H1 (cell line): ENCODE measurements around the gene DOCK10. TPM values are rescaled to one million over a fixed set of nuclear protein-coding genes. Genes with fewer than 3 reads are reported as not detected.

Experiments
- CTCF ChIA-PET: fragments of 300-600 bp; sonication (Branson Sonifier 250); formaldehyde crosslinking; loops from one replicate; lab custom pipeline; 2021; ENCODE audit not compliant: partially characterized antibody; lab: Charles Lee
- POLR2A ChIA-PET: fragments of 300-600 bp; sonication (Branson Sonifier 250); formaldehyde crosslinking; loops from one replicate; lab custom pipeline; 2021; ENCODE audit warnings: inconsistent platforms; ENCODE audit not compliant: partially characterized antibody; lab: Charles Lee
- DNase-seq, 2 experiments: peaks; one replicate each; pipeline versions ENCODE4 v3.0.0 to v3.0.0-alpha.2; 2010 to 2022; ENCODE audit warnings: low spot score in 2 of 2, low read depth in 1 of 2, mixed read lengths in 1 of 2
- FAIRE-seq: peaks from 2 replicates; lab custom pipeline; 2011; peaks lifted over from hg19 to GRCh38; lab: Jason Lieb, UNC
- H2AFZ ChIP-seq: 2 replicates; pipeline ENCODE4 v1.8.1; 2012; ENCODE audit warnings: low read length, inconsistent platforms
- H2AK5ac ChIP-seq: 2 replicates; pipeline ENCODE4 v1.6.1; 2013; ENCODE audit warnings: low read depth, low read length
- H2BK120ac ChIP-seq: replicated peaks from 2 replicates; pipeline ENCODE3; 2013; ENCODE audit warnings: low read depth, low read length, inconsistent platforms
- H2BK12ac ChIP-seq: 2 replicates; pipeline ENCODE4 v1.6.1; 2013; ENCODE audit warnings: low read depth, low read length
- H2BK15ac ChIP-seq: 2 replicates; pipeline ENCODE4 v1.6.1; 2013; ENCODE audit warnings: low read length
- H2BK20ac ChIP-seq: 2 replicates; pipeline ENCODE4 v1.6.1; 2013; ENCODE audit warnings: low read length
- H2BK5ac ChIP-seq: 2 replicates; pipeline ENCODE4 v1.6.1; 2013; ENCODE audit warnings: low read depth, low read length
- H3K14ac ChIP-seq: 2 replicates; pipeline ENCODE4 v1.6.1; 2013; ENCODE audit warnings: inconsistent platforms; ENCODE audit not compliant: insufficient read length
- H3K18ac ChIP-seq: 2 replicates; pipeline ENCODE4 v1.6.1; 2013; ENCODE audit warnings: low read length; ENCODE audit errors: extremely low read depth
- H3K23ac ChIP-seq: 2 replicates; pipeline ENCODE4 v1.6.1; 2013; ENCODE audit warnings: inconsistent platforms; ENCODE audit not compliant: insufficient read length
- H3K23me2 ChIP-seq: 2 replicates; pipeline ENCODE4 v1.6.1; 2013; ENCODE audit warnings: low read depth, low read length
- H3K27ac ChIP-seq: 2 replicates; pipeline ENCODE4 v1.6.1; 2011; ENCODE audit warnings: low read depth, low read length, inconsistent platforms
- H3K27me3 ChIP-seq, 4 experiments: replicated peaks in 1 of 4; 1 replicate in 1 of 4; 2 replicates in 3 of 4; pipeline versions ENCODE4 v1.6.1 to v1.8.1; 2011 to 2013; ENCODE audit warnings: low read length in 3 of 4, mild to moderate bottlenecking in 3 of 4, inconsistent platforms in 2 of 4, mixed read lengths in 2 of 4, moderate library complexity in 1 of 4; ENCODE audit not compliant: control insufficient read depth in 3 of 4, insufficient read depth in 3 of 4; ENCODE audit errors: extremely low read depth in 1 of 4
- H3K36me3 ChIP-seq, 4 experiments: 2 replicates each; pipeline versions ENCODE4 v1.6.1 to v1.8.1; 2011 to 2013; ENCODE audit warnings: mild to moderate bottlenecking in 4 of 4, low read length in 3 of 4, moderate library complexity in 2 of 4, control low read depth in 1 of 4, inconsistent platforms in 1 of 4; ENCODE audit not compliant: insufficient read depth in 4 of 4, control insufficient read depth in 2 of 4
- H3K4ac ChIP-seq: replicated peaks from 2 replicates; pipeline ENCODE3; 2013; ENCODE audit warnings: low read length, low read depth, mixed read lengths, inconsistent platforms; ENCODE audit not compliant: insufficient read length
- H3K4me1 ChIP-seq, 4 experiments: replicated peaks in 1 of 4; 1 replicate in 1 of 4; 2 replicates in 3 of 4; pipeline versions ENCODE4 v1.6.1 to v1.8.1; 2011 to 2013; ENCODE audit warnings: low read length in 3 of 4, inconsistent platforms in 2 of 4, mixed read lengths in 1 of 4; ENCODE audit not compliant: insufficient read depth in 4 of 4, control insufficient read depth in 3 of 4
- H3K4me2 ChIP-seq, 2 experiments: 2 replicates each; pipeline versions ENCODE4 v1.6.1 to v1.8.1; 2011 to 2013; ENCODE audit warnings: low read depth in 2 of 2, low read length in 2 of 2, control low read depth in 1 of 2, inconsistent platforms in 1 of 2, mild to moderate bottlenecking in 1 of 2; ENCODE audit not compliant: insufficient read depth in 1 of 2
- H3K4me3 ChIP-seq, 4 experiments: fragments of 200-600, 300-600 bp in 1 of 4; sonication (generic), shearing (Covaris generic), sonication (Bioruptor Twin) in 1 of 4; 2 replicates each; pipeline versions ENCODE4 v1.5.1 to v1.8.1; 2011 to 2016; ENCODE audit warnings: low read length in 4 of 4, low read depth in 3 of 4, control low read depth in 2 of 4, inconsistent platforms in 2 of 4, mild to moderate bottlenecking in 2 of 4, mixed read lengths in 1 of 4, moderate library complexity in 1 of 4; ENCODE audit not compliant: insufficient read depth in 2 of 4; ENCODE audit errors: extremely low read depth in 1 of 4
- H3K56ac ChIP-seq: replicated peaks from 2 replicates; pipeline ENCODE3; 2013; ENCODE audit warnings: low read depth, mild to moderate bottlenecking, mixed read lengths, low read length, inconsistent platforms; ENCODE audit not compliant: insufficient read length
- H3K79me1 ChIP-seq: 2 replicates; pipeline ENCODE4 v1.6.1; 2013; ENCODE audit warnings: low read depth, low read length, control low read depth
- H3K79me2 ChIP-seq, 2 experiments: 2 replicates each; pipeline versions ENCODE4 v1.6.1 to v1.8.1; 2012 to 2013; ENCODE audit warnings: low read length in 2 of 2, mild to moderate bottlenecking in 2 of 2, inconsistent platforms in 1 of 2; ENCODE audit not compliant: insufficient read depth in 2 of 2, control insufficient read depth in 1 of 2
- H3K9ac ChIP-seq, 4 experiments: replicated peaks in 1 of 4; 1 replicate in 1 of 4; 2 replicates in 3 of 4; pipeline versions ENCODE4 v1.6.1 to v1.8.1; 2011 to 2013; ENCODE audit warnings: low read depth in 3 of 4, low read length in 3 of 4, control low read depth in 2 of 4, mild to moderate bottlenecking in 2 of 4, moderate library complexity in 2 of 4, inconsistent platforms in 1 of 4; ENCODE audit errors: extremely low read depth in 1 of 4
- H3K9me3 ChIP-seq, 2 experiments: 2 replicates each; pipeline versions ENCODE4 v1.6.1 to v1.8.1; 2012 to 2013; ENCODE audit warnings: mild to moderate bottlenecking in 2 of 2, moderate library complexity in 2 of 2, control low read depth in 1 of 2, inconsistent platforms in 1 of 2, low read depth in 1 of 2, low read length in 1 of 2, mixed read lengths in 1 of 2; ENCODE audit not compliant: insufficient read depth in 2 of 2
- H4K20me1 ChIP-seq, 2 experiments: replicated peaks in 1 of 2; 2 replicates each; pipeline versions ENCODE3 to v1.8.1; 2011 to 2013; ENCODE audit warnings: inconsistent platforms in 2 of 2, low read length in 2 of 2, mild to moderate bottlenecking in 1 of 2; ENCODE audit not compliant: insufficient read depth in 2 of 2, control insufficient read depth in 1 of 2
- H4K5ac ChIP-seq: 2 replicates; pipeline ENCODE4 v1.6.1; 2013; ENCODE audit warnings: low read length, low read depth, mixed read lengths, inconsistent platforms; ENCODE audit not compliant: insufficient read length
- H4K8ac ChIP-seq: 2 replicates; pipeline ENCODE4 v1.8.0; 2013; ENCODE audit warnings: mild to moderate bottlenecking, moderate library complexity, low read length, inconsistent platforms; ENCODE audit not compliant: insufficient read depth; ENCODE audit errors: extremely low read depth
- H4K91ac ChIP-seq: replicated peaks from 2 replicates; pipeline ENCODE3; 2013; ENCODE audit warnings: low read length, mixed read lengths, inconsistent platforms; ENCODE audit not compliant: insufficient read length
- CEBPB ChIP-seq: IDR thresholded peaks from 2 replicates; pipeline ENCODE4 v1.6.1; 2012; ENCODE audit warnings: low read depth, low read length
- EGR1 ChIP-seq: IDR thresholded peaks from 2 replicates; pipeline ENCODE4 v1.6.1; 2011; ENCODE audit warnings: low read depth, low read length, borderline replicate concordance
- MAFK ChIP-seq: IDR thresholded peaks from 2 replicates; pipeline ENCODE4 v1.6.1; 2012; ENCODE audit warnings: low read depth, mild to moderate bottlenecking, improper control_type of control experiment, low read length
- RAD21 ChIP-seq, 2 experiments: IDR thresholded peaks in 1 of 2; conservative IDR thresholded peaks in 1 of 2; 2 replicates each; pipeline ENCODE4 v1.6.1; 2011; ENCODE audit warnings: low read depth in 2 of 2, low read length in 2 of 2, improper control_type of control experiment in 1 of 2, inconsistent platforms in 1 of 2, mild to moderate bottlenecking in 1 of 2, moderate library complexity in 1 of 2
- RFX5 ChIP-seq: IDR thresholded peaks from 2 replicates; pipeline ENCODE4 v1.6.1; 2011; ENCODE audit warnings: low read depth, low read length, improper control_type of control experiment, borderline replicate concordance
- SAP30 ChIP-seq: fragments of 300-600 bp; sonication (generic); IDR thresholded peaks from 2 replicates; pipeline ENCODE4 v1.7.1; 2012; ENCODE audit warnings: low read length, moderate library complexity, mild to moderate bottlenecking, inconsistent platforms; ENCODE audit not compliant: insufficient read depth, insufficient replicate concordance
- TBP ChIP-seq: IDR thresholded peaks from 2 replicates; pipeline ENCODE4 v1.6.1; 2011; ENCODE audit warnings: low read depth, low read length, improper control_type of control experiment
- YY1 ChIP-seq: IDR thresholded peaks from 2 replicates; pipeline ENCODE4 v1.6.1; 2011; ENCODE audit warnings: low read depth, mild to moderate bottlenecking, low read length
- polyA plus RNA-seq, 7 experiments: library from polyadenylated mRNA; depleted of rRNA in 3 of 7; stranded (reverse) in 5 of 7; unstranded in 2 of 7; fragments of >200 nt in 5 of 7; fragments of 200-250 nt in 2 of 7; gene quantifications; 1 replicate in 5 of 7; 2 replicates in 1 of 7; 4 replicates in 1 of 7; pipeline versions ENCODE4 v1.2.1 to v1.2.3, GENCODE V29; 2011 to 2013; ENCODE audit warnings: missing spikeins in 2 of 7, mixed read lengths in 2 of 7
- total RNA-seq: library from RNA; stranded (reverse); fragmentation: NEBNext Ultra II Directional; extraction: Animal tissue kit (Norgen Biotek cat#: 25700); gene quantifications from 2 replicates; pipeline ENCODE4 v1.2.1, GENCODE V29; 2021

DOCK10 gene
- total and polyA plus RNA-seq, 2 of the 8 experiments (the other 6 are each of a cell fraction or from before 2014, with no cell fraction given), result 0.33 to 1.6 TPM

GRCh38 chr2:224860786-224861185 is 181.5 kb downstream of the DOCK10 start:
- no peaks in the 10 kb centered on the region for H3K4me1 ChIP-seq
- no peaks in the 10 kb centered on the region for H3K79me1 ChIP-seq
- H4K5ac ChIP-seq, result no peak overlapping the region
- H4K91ac ChIP-seq, result no peak overlapping the region
- TF ChIP-seq YY1, result no peak
- no peak for TF ChIP-seq SAP30
- TF ChIP-seq RFX5, result no peak
- TF ChIP-seq EGR1, result no peak
- no peak for TF ChIP-seq CEBPB
- TF ChIP-seq RAD21 (IDR thresholded peaks at IDR 0.05 in 1 of 2, conservative IDR thresholded peaks at IDR 0.05 in 1 of 2; ENCODE audit: low read depth in 2 of 2, low read length in 2 of 2), result no peak
- no peak for TF ChIP-seq TBP
- no peak for TF ChIP-seq MAFK
- no peak overlapping the region for H2AFZ ChIP-seq
- DNase-seq, result no peak
- H3K9ac ChIP-seq, result no peak overlapping the region
- H2BK12ac ChIP-seq, result no peak overlapping the region
- POLR2A ChIA-PET, result no interaction called here
- H3K36me3 ChIP-seq, result no peaks in the 10 kb centered on the region
- H2BK120ac ChIP-seq, result no peak overlapping the region
- no peak overlapping the region for H2AK5ac ChIP-seq
- no peak overlapping the region for H3K23ac ChIP-seq
- no peaks in the 10 kb centered on the region for H3K79me2 ChIP-seq
- no peak overlapping the region for H3K27ac ChIP-seq
- H3K4ac ChIP-seq, result no peak overlapping the region
- no peak overlapping the region for H3K4me3 ChIP-seq
- H3K18ac ChIP-seq, result no peak overlapping the region
- H2BK15ac ChIP-seq, result no peak overlapping the region
- no peak for FAIRE-seq
- H3K14ac ChIP-seq, result no peak overlapping the region
- H4K8ac ChIP-seq, result no peak overlapping the region
- H4K20me1 ChIP-seq, result no peaks in the 10 kb centered on the region
- no peaks in the 10 kb centered on the region for H3K27me3 ChIP-seq
- no peak overlapping the region for H2BK5ac ChIP-seq
- H2BK20ac ChIP-seq, result no peak overlapping the region
- H3K9me3 ChIP-seq, result no peaks in the 10 kb centered on the region
- CTCF ChIA-PET, result interaction anchor here (0.6 to 0.7 kb wide), 2 partner anchors 70 to 324 kb away, joined by 3 read pairs; no protein-coding TSS in a partner anchor
- no peaks in the 10 kb centered on the region for H3K23me2 ChIP-seq
- H3K56ac ChIP-seq, result no peak overlapping the region
- no peak overlapping the region for H3K4me2 ChIP-seq
